Adrenal gland (tissue), 5 donors: Measurements from ENCODE around the gene TNIK.

Experiments
- CTCF ChIP-seq, 6 experiments: fragments of 450-650 bp in 4 of 6; fragments of 200-600 bp in 2 of 6; sonication (generic) in 1 of 6; IDR thresholded peaks; 1 replicate in 5 of 6; 2 replicates in 1 of 6; pipeline versions ENCODE4 v1.5.1 to v1.8.0; 2016 to 2021; ENCODE audit warnings: antibody characterized with exemption in 6 of 6, mild to moderate bottlenecking in 2 of 6, moderate library complexity in 1 of 6
- POLR2A ChIP-seq, 2 donors: fragments of 450-650 bp; IDR thresholded peaks; one replicate each; pipeline ENCODE4 v1.6.1; 2017; ENCODE audit warnings: antibody characterized with exemption in 2 of 2, mild to moderate bottlenecking in 2 of 2, moderate library complexity in 1 of 2
- donor health status: DM: no; HTN: no; CAD: no.

GRCh38 chr3:171378586-171378985 lies 81.6 kb downstream of the TNIK start:
- TF ChIP-seq CTCF (IDR thresholded peaks at IDR 0.05) (no peak), POLR2A (IDR thresholded peaks at IDR 0.05) (no peak)
